ENCODE data around the gene PRKAR1A.

Gene PRKAR1A

DNA sequence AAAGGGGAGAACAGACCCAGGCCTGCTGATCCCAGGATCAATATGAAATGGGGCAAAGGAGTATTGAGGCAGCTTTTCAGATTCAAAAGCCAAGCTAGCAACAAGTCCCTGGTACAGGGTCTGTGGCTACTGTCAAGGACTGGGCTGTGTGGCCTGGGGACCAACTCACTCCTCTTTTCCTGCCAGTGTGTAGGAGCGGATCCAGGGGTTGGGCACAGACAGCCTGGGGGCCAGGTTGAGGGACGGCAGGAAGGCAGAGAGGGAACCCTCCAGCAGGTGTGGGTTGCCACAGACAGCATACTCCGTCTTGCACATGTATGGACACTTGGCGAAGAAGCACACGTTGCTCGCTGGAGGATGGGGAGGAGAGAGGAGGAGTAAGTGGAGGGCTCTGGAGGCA, 29.6 kb downstream of the PRKAR1A start:
- no peak for DNase-seq (ENCODE audit: low read depth in 4 of 4, low spot score in 1 of 4)

GRCh38 chr17:68542698-68543463, 30.7 kb downstream of the PRKAR1A start:
- DNase-seq (ENCODE audit: low read depth in 4 of 4, low spot score in 1 of 4): no peak

DNA sequence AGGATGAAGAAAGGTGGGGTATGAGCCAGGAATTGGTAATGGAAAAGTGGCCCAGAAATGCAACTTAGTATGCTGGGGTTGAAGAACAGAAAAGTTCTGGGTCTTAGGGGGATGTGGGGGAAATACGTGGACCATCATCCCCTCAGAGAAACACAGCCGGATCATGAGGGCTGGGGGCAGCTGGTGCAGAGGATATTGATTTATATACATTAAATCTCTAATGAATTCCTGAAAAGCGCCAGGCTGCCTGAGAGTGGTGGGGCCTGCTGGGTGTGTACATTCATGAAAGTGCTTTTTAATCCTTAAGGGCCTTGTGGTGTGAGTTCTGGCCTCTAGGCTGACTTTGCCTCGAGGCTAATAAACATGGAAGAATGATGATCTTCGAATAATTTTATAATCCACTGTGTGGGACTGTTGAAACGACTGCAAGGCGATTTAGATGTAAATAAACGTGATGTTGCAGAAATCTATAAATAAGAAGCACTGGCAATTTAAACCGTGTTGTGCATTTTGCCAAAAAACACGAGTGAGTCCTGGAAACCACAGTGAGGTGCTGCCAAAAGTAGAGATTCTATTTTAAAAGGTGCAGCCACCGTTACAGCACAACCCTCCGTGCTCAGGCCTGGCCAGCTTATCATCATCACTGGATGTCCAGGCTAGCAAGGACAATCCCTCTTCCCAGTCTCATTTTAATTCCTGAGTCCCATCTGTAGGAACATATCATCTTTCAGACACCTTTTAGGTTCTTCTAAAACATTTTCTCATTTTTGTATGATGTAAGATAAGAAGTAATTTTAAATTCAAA, 32.1 kb downstream of the PRKAR1A start:
- no peak for DNase-seq (ENCODE audit: low read depth in 4 of 4, low spot score in 1 of 4)

GRCh38 chr17:68556551-68556950, 44.3 kb downstream of the PRKAR1A start:
- no peak for DNase-seq (ENCODE audit: low read depth in 4 of 4, low spot score in 1 of 4)

DNA sequence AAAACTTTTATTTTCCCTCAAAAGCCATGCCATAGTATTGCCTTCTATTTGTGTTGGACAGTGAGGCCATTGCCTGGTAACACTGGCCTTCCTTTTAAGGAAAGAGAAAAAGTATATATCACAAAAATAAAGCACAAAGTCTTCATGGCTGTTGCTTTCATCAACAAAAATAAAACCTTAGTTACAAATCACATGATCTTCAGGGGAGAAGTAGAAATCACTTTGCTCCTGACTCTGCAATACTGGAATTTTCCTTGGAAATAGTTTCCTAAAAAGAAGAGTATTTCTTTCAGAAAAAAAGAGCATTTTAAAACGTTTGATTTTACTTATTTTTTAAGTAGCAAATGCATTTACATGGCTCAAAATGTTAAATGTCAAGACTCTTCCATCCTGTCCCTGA, 47.1 kb downstream of the PRKAR1A start:
- no peak for DNase-seq (ENCODE audit: low read depth in 4 of 4, low spot score in 1 of 4)

GRCh38 chr17:68560966-68561720, 48.9 kb downstream of the PRKAR1A start:
- DNase-seq (ENCODE audit: low read depth in 4 of 4, low spot score in 1 of 4): no peak

DNA sequence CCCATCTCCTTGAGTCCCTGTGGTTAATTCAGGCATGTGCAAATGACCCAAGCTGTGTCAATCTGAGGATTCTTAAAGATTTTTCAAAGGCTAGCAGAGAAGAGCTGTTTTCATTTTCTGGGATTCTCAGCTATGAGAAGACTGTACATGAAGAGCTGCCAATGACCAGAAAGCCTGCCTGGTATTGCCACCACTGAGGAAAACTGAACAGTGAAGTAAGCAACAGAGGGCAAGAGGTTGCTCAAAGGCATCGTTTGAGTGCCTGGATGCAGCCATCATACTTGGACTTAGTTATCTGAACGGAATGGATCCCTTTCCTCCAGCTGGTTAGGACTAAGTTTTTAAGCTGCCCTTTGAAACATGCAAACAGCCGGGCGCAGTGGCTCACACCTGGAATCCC, 50.5 kb downstream of the PRKAR1A start:
- no peak for DNase-seq (ENCODE audit: low read depth in 4 of 4, low spot score in 1 of 4)

- no peak for DNase-seq (ENCODE audit: low read depth in 4 of 4, low spot score in 1 of 4)
These were observed 52.3 kb downstream of the PRKAR1A start for GRCh38 chr17:68564415-68565111.

- DNase-seq (ENCODE audit: low read depth in 4 of 4, low spot score in 1 of 4): no peak
These were observed 53.6 kb downstream of the PRKAR1A start for GRCh38 chr17:68565661-68566441.

DNA sequence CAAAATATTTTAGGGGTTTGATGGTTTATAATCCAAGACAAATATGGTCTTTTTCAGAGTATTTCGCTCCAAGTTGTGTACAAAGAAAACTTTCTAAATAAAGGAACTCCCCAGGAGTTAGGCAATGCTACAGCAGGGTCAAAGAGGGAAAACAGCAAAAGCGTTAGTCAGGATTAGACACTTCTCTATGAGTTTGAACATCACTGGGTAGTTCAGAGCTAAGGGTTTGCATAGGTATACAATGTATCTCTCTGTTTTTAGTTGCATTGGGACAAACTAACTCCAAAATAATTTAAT, 54.2 kb downstream of the PRKAR1A start:
- no peak for DNase-seq (ENCODE audit: low read depth in 4 of 4, low spot score in 1 of 4)

GRCh38 chr17:68567035-68567434, 54.8 kb downstream of the PRKAR1A start:
- no peak for DNase-seq (ENCODE audit: low read depth in 4 of 4, low spot score in 1 of 4)

DNA sequence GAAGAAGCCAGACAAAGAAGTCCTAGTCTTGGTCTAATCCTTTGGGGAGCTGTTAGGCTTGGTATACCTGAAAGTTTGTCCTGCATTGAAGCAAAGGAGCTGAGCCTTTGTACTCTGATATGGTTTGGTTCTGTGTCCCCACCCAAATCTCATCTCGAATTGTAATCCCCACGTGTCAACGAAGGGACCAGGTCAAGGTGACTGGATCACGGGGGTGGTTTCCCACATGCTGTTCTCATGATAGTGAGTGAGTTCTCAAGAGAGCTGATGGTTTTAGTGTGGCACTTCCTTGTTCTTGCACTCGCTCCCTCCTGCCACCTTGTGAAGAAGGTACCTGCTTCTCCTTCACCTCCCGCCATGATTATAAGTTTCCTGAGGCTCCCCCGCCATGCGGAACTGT, 55.4 kb downstream of the PRKAR1A start:
- DNase-seq (ENCODE audit: low read depth in 4 of 4, low spot score in 1 of 4): no peak

- no peak for DNase-seq (ENCODE audit: low read depth in 4 of 4, low spot score in 1 of 4)
These were observed 56.4 kb downstream of the PRKAR1A start for GRCh38 chr17:68568581-68568980.

DNA sequence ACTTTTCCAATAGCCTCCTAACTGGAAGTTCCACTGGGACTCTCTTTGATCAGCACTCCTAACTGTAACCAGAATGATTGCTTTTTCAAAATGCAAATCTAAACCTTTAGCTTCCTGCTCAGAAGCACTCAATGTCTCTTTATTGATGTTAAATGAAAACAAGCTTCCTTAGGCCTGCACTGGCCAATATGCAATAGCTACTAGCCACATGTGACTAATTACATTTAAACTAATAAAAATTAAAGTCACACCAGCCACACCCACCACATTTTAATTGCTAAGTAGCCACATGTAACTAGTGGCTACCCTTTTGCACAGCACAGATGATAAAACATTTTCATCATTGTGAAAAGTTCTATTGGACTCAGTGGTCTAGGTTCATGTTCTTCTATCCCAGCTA, 57.1 kb downstream of the PRKAR1A start:
- no peak for DNase-seq (ENCODE audit: low read depth in 4 of 4, low spot score in 1 of 4)

DNA sequence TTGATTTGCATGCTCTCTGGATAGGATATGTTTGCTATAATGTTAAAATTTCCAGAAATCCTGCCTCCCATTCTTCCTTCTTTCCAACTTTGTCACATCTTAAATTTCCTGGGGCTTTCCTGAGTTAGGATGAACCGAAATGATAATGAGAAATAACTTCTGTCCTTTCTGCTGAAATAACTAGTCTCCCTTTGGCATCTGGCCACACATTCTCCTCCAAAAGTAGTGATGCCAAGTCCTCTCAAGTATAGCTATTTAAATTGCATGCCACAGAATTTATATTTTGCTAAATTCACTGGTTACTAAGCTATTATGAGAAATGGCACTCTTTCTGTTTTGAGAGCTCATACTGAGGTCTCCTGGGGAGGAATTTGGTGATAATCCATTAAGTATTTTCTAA, 58.3 kb downstream of the PRKAR1A start:
- DNase-seq (ENCODE audit: low read depth in 4 of 4, low spot score in 1 of 4): no peak

- DNase-seq (ENCODE audit: low read depth in 4 of 4, low spot score in 1 of 4): no peak
These were observed 60.1 kb downstream of the PRKAR1A start for GRCh38 chr17:68572138-68572842.

DNA sequence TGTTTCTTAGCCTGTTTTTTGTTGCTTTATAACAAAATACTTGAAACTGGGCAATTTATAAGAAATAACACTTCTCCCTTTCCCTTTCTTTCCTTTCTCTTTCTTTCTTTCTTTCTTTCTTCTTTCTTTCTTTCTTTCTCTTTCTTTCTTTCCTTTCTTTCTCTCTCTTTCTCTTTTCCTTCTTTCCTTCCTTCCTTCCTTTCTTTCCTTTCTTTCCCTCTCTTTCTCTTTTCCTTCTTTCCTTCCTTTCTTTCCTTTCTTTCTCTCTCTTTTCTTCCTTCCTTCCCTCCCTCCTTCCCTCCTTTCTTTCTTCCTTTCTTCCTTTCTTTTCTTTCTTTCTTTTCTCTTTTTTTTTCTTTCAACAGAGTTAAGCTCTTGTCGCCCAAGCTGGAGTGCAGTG, 61.1 kb downstream of the PRKAR1A start:
- no peak for DNase-seq (ENCODE audit: low read depth in 4 of 4, low spot score in 1 of 4)

GRCh38 chr17:68576137-68576536, 63.9 kb downstream of the PRKAR1A start:
- DNase-seq (ENCODE audit: low read depth in 4 of 4, low spot score in 1 of 4): no peak

GRCh38 chr17:68576811-68577496, 64.7 kb downstream of the PRKAR1A start:
- DNase-seq (ENCODE audit: low read depth in 4 of 4, low spot score in 1 of 4): no peak

- DNase-seq (ENCODE audit: low read depth in 4 of 4, low spot score in 1 of 4): no peak
These were observed 65.2 kb downstream of the PRKAR1A start for GRCh38 chr17:68577497-68577821.
